Peyer's patch (tissue), 4 donors: ENCODE data around the gene PRSS33.

Experiments
- CTCF ChIP-seq, 6 experiments: fragments of 450-650 bp in 4 of 6; fragments of 200-600 bp in 2 of 6; sonication (generic) in 1 of 6; IDR thresholded peaks; one replicate each; pipeline ENCODE4 v1.5.1; 2017 to 2019; ENCODE audit warnings: antibody characterized with exemption in 6 of 6, mild to moderate bottlenecking in 3 of 6, moderate library complexity in 1 of 6
- POLR2A ChIP-seq, 2 donors: fragments of 450-650 bp; IDR thresholded peaks; one replicate each; pipeline ENCODE4 v1.5.1; 2017; ENCODE audit warnings: antibody characterized with exemption in 2 of 2, mild to moderate bottlenecking in 2 of 2, moderate library complexity in 2 of 2

GRCh38 chr16:2790631-2791030 lies 3.3 kb upstream of the PRSS33 start:
- no peak for TF ChIP-seq CTCF (IDR thresholded peaks at IDR 0.05)
- TF ChIP-seq POLR2A (IDR thresholded peaks at IDR 0.05), result no peak
